ENCODE measurements around the gene BMP8A.
"Not testable (repeated sequence)": the region's sequence is repeated elsewhere in the genome, so short reads cannot be mapped to it uniquely, and the experiment has no call there.

Gene BMP8A

DNA sequence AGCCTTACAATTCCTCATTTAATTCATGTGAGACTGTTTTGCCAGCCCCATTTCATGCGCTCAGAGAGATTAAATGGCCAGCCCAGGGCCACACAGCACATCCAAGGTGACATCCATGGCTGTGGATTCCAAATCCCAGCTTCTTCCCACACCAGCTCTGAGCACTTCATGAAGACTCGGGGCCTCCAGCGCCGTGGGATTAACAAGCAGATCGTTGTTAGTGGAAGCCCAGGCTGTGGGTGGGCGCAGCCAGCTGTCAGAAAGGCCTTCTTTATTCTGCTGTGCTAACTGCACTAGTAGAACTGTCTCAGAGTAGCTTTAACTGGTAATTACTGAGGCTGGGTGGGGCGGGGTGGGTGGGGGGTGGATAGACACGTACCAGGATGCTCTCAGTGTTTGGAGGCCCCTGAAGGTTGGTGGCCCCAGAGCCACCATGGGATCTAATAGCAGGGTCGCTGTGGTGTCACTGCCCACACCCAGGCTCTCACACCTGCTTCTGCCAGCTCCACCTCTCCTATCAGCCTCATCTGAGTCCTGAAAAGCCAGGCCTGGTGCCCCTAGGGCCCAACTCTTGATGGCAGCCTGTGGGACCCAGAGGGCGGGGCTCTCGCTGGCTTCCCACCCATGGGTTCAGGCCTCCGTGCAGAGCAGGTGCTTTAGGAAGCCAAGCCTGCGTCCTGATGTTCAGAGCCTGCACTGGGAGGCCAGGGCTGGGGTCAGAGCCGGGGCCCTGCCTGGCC lies 3.4 kb downstream of the BMP8A start:
- no peak for TF ChIP-seq Cebpa-rat (IDR thresholded peaks at IDR 0.05)
- no peak overlapping the region for H3K4me3 ChIP-seq
- peaks cover 31% of the 10 kb centered on the region for H4K20me1 ChIP-seq
- peaks cover 32% of the 10 kb centered on the region for H3K4me1 ChIP-seq
- H3K9ac ChIP-seq = no peak overlapping the region
- no peaks in the 10 kb centered on the region for H3K9me3 ChIP-seq
- H3K27ac ChIP-seq = no peak overlapping the region
- H3K4me2 ChIP-seq = peak overlapping the region; percentile 34
- H3K27me3 ChIP-seq = peaks cover 35% of the 10 kb centered on the region
- no peaks in the 10 kb centered on the region for H3K36me3 ChIP-seq

DNA sequence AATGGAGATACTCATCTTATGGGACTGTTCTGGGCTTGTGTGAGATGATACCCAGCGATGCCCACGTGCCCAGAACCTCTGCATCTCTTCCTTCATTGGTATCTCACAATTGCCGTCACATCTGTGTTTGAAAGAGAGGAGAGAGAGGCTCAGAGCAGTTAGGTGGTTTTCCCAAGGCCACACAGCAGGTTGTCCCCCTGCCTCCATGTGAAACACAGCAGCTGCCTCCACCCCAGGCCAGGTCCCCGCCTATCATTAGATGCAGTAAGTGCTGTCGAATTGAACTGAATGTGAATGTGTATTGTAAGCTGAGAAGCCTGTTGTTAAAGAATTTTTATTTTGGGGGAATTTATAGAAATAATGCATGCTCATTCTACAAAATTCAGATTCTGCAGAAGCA lies 5.1 kb downstream of the BMP8A start:
- not testable (repeated sequence) for H3K4me2 ChIP-seq, H3K36me3 ChIP-seq, H3K9ac ChIP-seq, H3K27ac ChIP-seq, H3K9me3 ChIP-seq, H3K4me3 ChIP-seq
- H4K20me1 ChIP-seq = peaks cover 16% of the 10 kb centered on the region; the same call in 1 of the 2 replicates
- peaks cover 31% of the 10 kb centered on the region for H3K4me1 ChIP-seq
- H3K27me3 ChIP-seq = peaks cover 18% of the 10 kb centered on the region

DNA sequence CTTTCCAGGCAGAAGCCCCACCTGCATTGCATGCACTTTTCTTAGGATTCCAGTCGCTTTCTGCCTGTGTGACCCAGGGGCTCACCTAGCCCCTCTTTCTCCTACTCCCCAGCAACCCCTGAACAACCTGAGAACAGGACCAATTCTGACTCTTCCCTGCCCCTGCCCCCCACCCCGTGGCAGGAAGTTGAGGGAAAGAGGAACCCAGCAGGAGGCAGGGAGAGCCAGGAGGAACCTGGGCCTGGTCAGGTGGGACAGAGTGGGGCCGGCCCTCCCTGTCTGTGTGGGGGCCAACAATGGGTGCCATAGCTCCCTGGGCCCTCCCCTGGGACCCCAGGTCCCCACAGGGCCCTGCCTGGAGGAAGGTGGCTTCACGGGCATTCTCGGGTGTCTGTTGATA lies 6.1 kb downstream of the BMP8A start:
- no peak overlapping the region for H3K27ac ChIP-seq
- no peak overlapping the region for H3K4me2 ChIP-seq
- no peaks in the 10 kb centered on the region for H3K36me3 ChIP-seq
- H3K4me3 ChIP-seq = no peak overlapping the region
- TF ChIP-seq Cebpa-rat (IDR thresholded peaks at IDR 0.05) = no peak
- no peak overlapping the region for H3K9ac ChIP-seq
- H3K9me3 ChIP-seq = no peaks in the 10 kb centered on the region
- H3K27me3 ChIP-seq = peaks cover 8% of the 10 kb centered on the region
- peaks cover 24% of the 10 kb centered on the region for H3K4me1 ChIP-seq
- peaks cover 7% of the 10 kb centered on the region; the same call in 1 of the 2 replicates for H4K20me1 ChIP-seq

DNA sequence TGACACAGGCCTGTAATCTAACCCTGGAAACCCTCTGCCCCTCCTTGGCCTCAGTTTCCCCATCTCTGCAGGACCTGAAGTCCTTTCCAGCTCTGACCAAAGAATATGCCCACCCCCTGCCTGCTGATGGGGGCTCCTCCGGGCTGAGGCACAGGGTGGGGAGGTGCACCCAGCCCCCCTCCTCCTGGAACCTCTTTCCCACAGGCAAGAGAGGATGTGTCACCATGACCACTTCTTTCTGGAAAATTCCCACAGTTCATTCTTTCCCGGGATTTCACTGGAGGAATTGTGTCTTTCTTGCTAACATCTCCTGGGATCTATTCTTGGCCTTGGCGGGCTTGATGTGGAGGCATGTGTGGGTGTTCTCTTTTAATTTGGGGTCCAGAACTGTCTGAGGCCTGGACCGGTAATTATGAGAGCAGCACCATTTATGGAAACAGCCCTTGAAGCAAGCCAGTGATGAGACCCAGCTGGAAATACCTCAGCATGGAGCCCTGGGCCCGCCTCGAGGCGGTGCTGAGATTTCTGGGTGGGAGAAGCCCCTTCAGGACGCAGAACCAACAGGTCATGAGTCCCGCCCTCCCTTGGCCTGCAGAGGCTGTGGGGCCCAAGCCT lies 6.8 kb downstream of the BMP8A start:
- H3K4me2 ChIP-seq, H3K36me3 ChIP-seq, H3K27me3 ChIP-seq, H3K4me3 ChIP-seq, H4K20me1 ChIP-seq, H3K9ac ChIP-seq, H3K9me3 ChIP-seq, H3K27ac ChIP-seq: not testable (repeated sequence)
- peaks cover 20% of the 10 kb centered on the region for H3K4me1 ChIP-seq

DNA sequence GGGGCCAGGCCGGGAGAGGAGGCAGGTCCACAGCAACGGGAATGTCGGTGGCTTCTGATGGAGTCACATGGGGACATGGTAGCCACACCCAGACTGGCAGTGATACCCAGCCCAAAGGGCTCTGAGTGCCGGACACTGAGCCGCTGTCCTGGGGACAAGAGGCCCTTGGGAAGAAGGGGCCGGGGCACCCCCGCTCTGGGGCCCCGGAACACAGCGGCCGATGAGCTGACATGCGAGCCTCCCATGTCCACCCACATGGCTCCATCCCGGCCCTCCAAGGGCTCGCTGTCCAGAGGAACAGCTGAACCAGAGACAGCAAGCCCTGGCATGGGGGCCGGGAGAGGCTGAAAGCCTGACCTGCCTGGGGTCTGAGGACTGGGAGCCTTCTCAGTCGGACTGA lies 7.4 kb downstream of the BMP8A start:
- H3K36me3 ChIP-seq, H3K4me3 ChIP-seq, H4K20me1 ChIP-seq, H3K27me3 ChIP-seq, H3K9ac ChIP-seq, H3K4me2 ChIP-seq, H3K27ac ChIP-seq, H3K9me3 ChIP-seq: not testable (repeated sequence)
- peaks cover 14% of the 10 kb centered on the region for H3K4me1 ChIP-seq

DNA sequence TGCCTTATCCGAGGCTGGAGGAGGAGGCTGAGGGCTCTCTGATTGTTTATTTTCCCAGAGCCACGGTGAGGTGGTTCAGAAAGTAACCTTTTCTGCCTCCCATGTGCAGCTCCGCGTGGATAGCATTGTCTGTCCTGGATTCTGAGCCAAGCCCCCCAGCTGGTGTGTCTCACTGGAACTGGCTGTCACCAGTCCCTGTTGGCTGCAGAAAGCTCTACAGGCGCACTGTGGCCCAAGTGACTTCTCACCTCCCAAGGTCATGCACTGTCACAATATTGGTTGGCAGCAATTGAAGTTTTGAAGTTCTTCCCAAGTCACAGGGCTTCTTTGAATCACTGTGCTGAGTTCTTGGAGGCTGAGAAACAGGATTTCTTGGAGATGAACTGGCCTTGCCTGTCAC lies 8.2 kb downstream of the BMP8A start:
- no peak for TF ChIP-seq Cebpa-rat (IDR thresholded peaks at IDR 0.05)
- Histone ChIP-seq H3K4me2 (no peak overlapping the region), H4K20me1 (no peaks in the 10 kb centered on the region), H3K27me3 (no peaks in the 10 kb centered on the region), H3K9ac (no peak overlapping the region), H3K4me3 (no peak overlapping the region), H3K27ac (no peak overlapping the region), H3K36me3 (no peaks in the 10 kb centered on the region), H3K4me1 (peaks cover 7% of the 10 kb centered on the region), H3K9me3 (no peaks in the 10 kb centered on the region)

DNA sequence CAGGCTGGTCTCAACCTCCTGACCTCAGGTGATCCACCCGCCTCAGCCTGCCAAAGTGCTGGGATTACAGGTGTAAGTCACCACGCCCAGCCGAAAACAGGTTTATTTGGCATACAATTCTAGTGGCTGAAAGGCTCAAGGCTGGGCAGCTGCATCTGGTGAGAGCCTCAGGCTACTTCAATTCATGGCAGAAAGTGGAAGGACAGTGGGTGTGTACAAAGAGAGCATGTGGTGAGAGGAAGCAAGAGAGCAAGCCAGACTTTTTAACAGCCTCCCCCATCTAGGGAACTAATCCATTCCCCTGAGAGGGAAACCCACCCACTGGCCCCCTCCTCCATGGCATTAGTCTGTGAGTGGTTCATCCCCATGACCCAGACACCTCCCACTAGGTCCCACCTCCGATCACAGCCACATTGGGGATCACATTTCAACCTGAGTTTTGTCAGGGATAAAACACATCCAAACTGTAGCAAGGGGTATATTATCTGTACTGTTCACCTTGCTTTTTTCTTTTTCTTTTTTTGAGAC lies 9.5 kb downstream of the BMP8A start:
- Histone ChIP-seq H3K9ac (no peak overlapping the region), H3K4me2 (no peak overlapping the region), H3K9me3 (no peaks in the 10 kb centered on the region), H4K20me1 (no peaks in the 10 kb centered on the region), H3K27ac (no peak overlapping the region), H3K36me3 (no peaks in the 10 kb centered on the region), H3K4me1 (peaks cover 7% of the 10 kb centered on the region), H3K4me3 (no peak overlapping the region), H3K27me3 (no peaks in the 10 kb centered on the region)
- no peak for TF ChIP-seq Cebpa-rat (IDR thresholded peaks at IDR 0.05)

DNA sequence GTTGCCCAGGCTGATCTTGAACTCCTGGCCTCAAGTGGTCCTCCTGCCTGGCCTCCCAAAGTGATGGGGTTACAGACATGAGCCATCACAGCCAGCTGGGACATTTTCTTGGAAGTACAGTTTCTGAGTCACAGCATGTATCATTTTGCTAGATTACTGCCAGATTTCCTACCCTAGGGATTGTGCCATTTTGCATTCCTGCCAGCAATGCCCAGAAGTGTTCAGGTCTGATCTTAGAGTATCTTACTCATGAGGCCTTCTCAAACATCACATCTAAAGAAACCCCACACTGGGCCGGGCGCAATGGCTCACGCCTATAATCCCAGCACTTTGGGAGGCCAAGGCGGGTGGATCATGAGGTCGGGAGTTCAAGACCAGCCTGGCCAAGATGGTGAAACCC lies 10.2 kb downstream of the BMP8A start:
- no peaks in the 10 kb centered on the region for H4K20me1 ChIP-seq
- TF ChIP-seq Cebpa-rat (IDR thresholded peaks at IDR 0.05) = no peak
- H3K27ac ChIP-seq = no peak overlapping the region
- no peaks in the 10 kb centered on the region for H3K27me3 ChIP-seq
- H3K4me2 ChIP-seq = no peak overlapping the region
- no peaks in the 10 kb centered on the region for H3K36me3 ChIP-seq
- no peak overlapping the region for H3K9ac ChIP-seq
- no peaks in the 10 kb centered on the region for H3K9me3 ChIP-seq
- peaks cover 13% of the 10 kb centered on the region for H3K4me1 ChIP-seq
- no peak overlapping the region for H3K4me3 ChIP-seq

DNA sequence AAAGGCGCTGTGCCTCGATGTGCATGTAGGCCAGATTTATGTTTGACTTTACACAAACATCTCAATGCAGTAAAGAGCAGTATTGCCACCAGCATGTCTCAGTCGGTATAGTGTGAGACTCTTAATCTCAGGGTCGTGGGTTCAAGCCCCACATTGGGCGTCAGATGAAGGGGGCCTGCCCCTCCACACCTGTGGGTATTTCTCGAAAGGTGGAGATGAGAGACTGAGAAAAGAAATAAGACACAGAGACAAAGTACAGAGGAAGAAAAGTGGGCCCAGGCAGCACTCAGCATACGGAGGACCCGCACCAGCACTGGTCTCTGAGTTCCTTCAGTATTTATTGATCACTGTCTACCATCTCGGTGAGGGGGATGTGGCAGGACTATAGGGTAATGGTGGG lies 13.0 kb downstream of the BMP8A start:
- not testable (repeated sequence) for H4K20me1 ChIP-seq, H3K27me3 ChIP-seq, H3K9ac ChIP-seq, H3K4me3 ChIP-seq, H3K4me2 ChIP-seq, H3K27ac ChIP-seq, H3K36me3 ChIP-seq, H3K9me3 ChIP-seq
- peaks cover 41% of the 10 kb centered on the region for H3K4me1 ChIP-seq

DNA sequence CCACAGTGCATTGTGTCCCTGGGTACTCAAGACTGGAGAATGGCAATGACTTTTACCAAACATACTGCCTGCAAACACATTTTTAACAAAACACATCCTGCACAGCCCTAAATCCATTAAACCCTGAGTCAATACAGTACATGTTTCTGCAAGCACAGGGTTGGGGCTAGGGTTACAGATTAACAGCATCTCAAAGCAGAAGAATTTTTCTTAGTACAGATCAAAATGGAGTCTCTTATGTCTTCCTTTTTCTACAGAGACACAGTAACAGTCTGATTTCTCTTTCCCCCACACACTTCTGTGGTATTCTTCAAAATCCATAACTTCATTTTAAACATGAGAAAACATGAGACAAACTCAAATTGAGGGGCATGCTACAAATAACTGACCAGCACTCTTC lies 13.9 kb downstream of the BMP8A start:
- Histone ChIP-seq H3K9ac (no peak overlapping the region), H3K4me1 (peaks cover 48% of the 10 kb centered on the region), H3K27me3 (no peaks in the 10 kb centered on the region), H3K27ac (no peak overlapping the region), H3K9me3 (no peaks in the 10 kb centered on the region), H3K4me2 (no peak overlapping the region), H3K4me3 (no peak overlapping the region), H3K36me3 (no peaks in the 10 kb centered on the region), H4K20me1 (no peaks in the 10 kb centered on the region)
- no peak for TF ChIP-seq Cebpa-rat (IDR thresholded peaks at IDR 0.05)

All from BLaER1 (cell line).